Mesenchymal stem cell (in vitro differentiated cells and primary cell): ENCODE data around the gene TRAF2.

ENCODE experiments used
- DNase-seq: peaks from one replicate; pipeline ENCODE4 v3.0.0-alpha.2; 2013
- H2AFZ ChIP-seq: one replicate; pipeline ENCODE4 v1.6.1; 2013; ENCODE audit warnings: low read depth, mild to moderate bottlenecking, control low read depth, inconsistent platforms, low read length, moderate library complexity
- H2AK5ac ChIP-seq: 2 replicates; pipeline ENCODE4 v1.6.1; 2013; ENCODE audit warnings: low read length, moderate library complexity, mild to moderate bottlenecking, inconsistent platforms; ENCODE audit not compliant: severe bottlenecking
- H2BK120ac ChIP-seq: one replicate; pipeline ENCODE4 v1.6.1; 2013; ENCODE audit warnings: low read depth, mild to moderate bottlenecking, inconsistent platforms, low read length, moderate library complexity
- H2BK12ac ChIP-seq, 2 experiments: one replicate each; pipeline ENCODE4 v1.6.1; 2013; ENCODE audit warnings: inconsistent platforms in 2 of 2, low read length in 2 of 2, mild to moderate bottlenecking in 2 of 2, moderate library complexity in 2 of 2, control low read depth in 1 of 2
- H2BK15ac ChIP-seq: one replicate; pipeline ENCODE4 v1.6.1; 2013; ENCODE audit warnings: mild to moderate bottlenecking, low read depth, inconsistent platforms; ENCODE audit not compliant: poor library complexity, severe bottlenecking
- H2BK5ac ChIP-seq: 2 replicates; pipeline ENCODE4 v1.6.1; 2013; ENCODE audit warnings: low read depth, mild to moderate bottlenecking, low read length, control low read depth, inconsistent platforms; ENCODE audit not compliant: poor library complexity, severe bottlenecking
- H3K14ac ChIP-seq, 2 experiments: one replicate each; pipeline ENCODE4 v1.6.1; 2013; ENCODE audit warnings: inconsistent platforms in 2 of 2, low read length in 2 of 2, control low read depth in 1 of 2, mild to moderate bottlenecking in 1 of 2, moderate library complexity in 1 of 2
- H3K18ac ChIP-seq, 2 experiments: one replicate each; pipeline ENCODE4 v1.6.1; 2013; ENCODE audit warnings: inconsistent platforms in 2 of 2, low read length in 2 of 2, control low read depth in 1 of 2, low read depth in 1 of 2, mild to moderate bottlenecking in 1 of 2
- H3K23ac ChIP-seq, 2 experiments: one replicate each; pipeline ENCODE4 v1.6.1; 2013; ENCODE audit warnings: inconsistent platforms in 2 of 2, low read length in 2 of 2, mild to moderate bottlenecking in 2 of 2, moderate library complexity in 2 of 2, control low read depth in 1 of 2
- H3K27ac ChIP-seq: 2 replicates; pipeline ENCODE4 v1.5.1; 2013; ENCODE audit warnings: mild to moderate bottlenecking, moderate library complexity, low read length, control low read depth, inconsistent platforms; ENCODE audit not compliant: poor library complexity, severe bottlenecking
- H3K27me3 ChIP-seq, 2 experiments: 2 replicates each; pipeline versions ENCODE4 v1.6.1 to v1.7.0; 2013; ENCODE audit warnings: low read length in 2 of 2, mild to moderate bottlenecking in 2 of 2, moderate library complexity in 2 of 2, control low read depth in 1 of 2, inconsistent platforms in 1 of 2; ENCODE audit not compliant: control insufficient read depth in 1 of 2, insufficient read depth in 1 of 2
- H3K36me3 ChIP-seq, 2 experiments: 2 replicates each; pipeline versions ENCODE4 v1.6.1 to v1.7.0; 2013; ENCODE audit warnings: low read length in 2 of 2, control low read depth in 1 of 2, inconsistent platforms in 1 of 2, low read depth in 1 of 2, mild to moderate bottlenecking in 1 of 2; ENCODE audit not compliant: insufficient read depth in 2 of 2, control insufficient read depth in 1 of 2
- H3K4ac ChIP-seq, 2 experiments: one replicate each; pipeline ENCODE4 v1.6.1; 2013; ENCODE audit warnings: inconsistent platforms in 2 of 2, low read length in 2 of 2, mild to moderate bottlenecking in 2 of 2, moderate library complexity in 2 of 2, control low read depth in 1 of 2, low read depth in 1 of 2
- H3K4me1 ChIP-seq: 2 replicates; pipeline ENCODE4 v1.6.1; 2013; ENCODE audit warnings: low read depth, low read length, control low read depth; ENCODE audit not compliant: control insufficient read depth, insufficient read depth
- H3K4me2 ChIP-seq: 2 replicates; pipeline ENCODE4 v1.6.1; 2013; ENCODE audit warnings: low read length, mild to moderate bottlenecking, inconsistent platforms; ENCODE audit not compliant: poor library complexity, severe bottlenecking
- H3K4me3 ChIP-seq, 2 experiments: 2 replicates each; pipeline versions ENCODE4 v1.5.1 to v1.7.0; 2013; ENCODE audit warnings: low read length in 2 of 2, mild to moderate bottlenecking in 2 of 2, control low read depth in 1 of 2, low read depth in 1 of 2; ENCODE audit not compliant: insufficient read depth in 1 of 2
- H3K79me1 ChIP-seq: replicated peaks from 2 replicates; pipeline ENCODE4 v1.6.1; 2013; ENCODE audit warnings: mild to moderate bottlenecking, control low read depth, low read length, inconsistent platforms; ENCODE audit not compliant: poor library complexity, severe bottlenecking
- H3K9ac ChIP-seq: 2 replicates; pipeline ENCODE4 v1.7.0; 2013; ENCODE audit warnings: mild to moderate bottlenecking, low read length, moderate library complexity
- H3K9me3 ChIP-seq: 2 replicates; pipeline ENCODE4 v1.7.0; 2013; ENCODE audit warnings: mild to moderate bottlenecking, low read length; ENCODE audit not compliant: control insufficient read depth
- H4K8ac ChIP-seq: one replicate; pipeline ENCODE4 v1.6.1; 2013; ENCODE audit warnings: inconsistent platforms, mild to moderate bottlenecking, low read length, moderate library complexity
- H4K91ac ChIP-seq: one replicate; pipeline ENCODE4 v1.6.1; 2013; ENCODE audit warnings: mild to moderate bottlenecking, low read length, inconsistent platforms
- WGBS: methylation state at CpG from one replicate; pipeline ENCODE4 v1.1.7; 2013; ENCODE audit warnings: mixed read lengths; 5-methylcytosine and 5-hydroxymethylcytosine counted together

Gene TRAF2

DNA sequence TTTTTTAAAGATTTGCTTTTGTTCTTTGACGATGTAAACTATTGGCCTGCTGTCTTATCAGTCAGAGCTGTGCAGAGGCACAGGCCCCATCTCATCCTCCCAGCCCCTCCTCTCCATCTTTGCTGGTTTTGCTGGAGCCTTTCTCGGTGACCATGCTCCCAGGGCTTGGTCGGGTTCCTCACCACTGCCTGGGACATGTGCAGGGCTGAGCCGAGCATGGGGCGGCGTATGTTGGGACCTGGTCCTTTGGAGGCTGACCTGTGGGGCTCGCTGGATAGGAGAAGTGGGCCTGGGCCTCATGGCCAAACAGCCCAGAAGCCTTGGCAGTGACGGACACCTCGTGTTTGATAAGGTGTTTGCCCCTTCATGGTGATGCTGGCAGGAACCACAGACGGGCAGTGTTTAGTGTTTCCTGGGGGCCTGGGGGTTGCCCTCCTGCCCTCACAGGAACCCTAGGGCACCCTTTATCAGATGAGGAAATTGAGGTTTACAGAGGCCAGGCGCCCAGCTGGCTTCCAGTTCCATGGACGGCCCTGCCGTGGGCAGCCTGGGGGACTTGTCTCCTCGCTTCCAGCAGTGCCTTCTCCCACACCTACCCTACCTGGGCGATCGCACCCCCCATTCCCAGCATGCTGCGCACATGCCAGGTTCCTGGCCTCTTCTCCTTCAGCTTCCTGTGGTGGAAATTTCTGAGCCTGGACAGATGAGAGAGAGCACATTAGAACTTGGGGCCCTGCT, 27.6 kb downstream of the TRAF2 start:
- no peak overlapping the region for H2AFZ ChIP-seq
- no peaks in the 10 kb centered on the region for H3K9me3 ChIP-seq
- no peak overlapping the region for H2AK5ac ChIP-seq
- H3K23ac ChIP-seq: peak overlapping the region in 1 of 2 experiments; percentile 30
- no peak for DNase-seq
- H2BK15ac ChIP-seq: no peak overlapping the region
- H3K36me3 ChIP-seq: peaks cover 47 to 61% of the 10 kb centered on the region in 2 experiments
- WGBS: 94% methylated on average over 13 of the region's 17 CpGs
- H2BK12ac ChIP-seq: no peak overlapping the region
- H4K8ac ChIP-seq: no peak overlapping the region
- no peak overlapping the region for H2BK120ac ChIP-seq
- H3K4ac ChIP-seq: no peak overlapping the region
- H3K27ac ChIP-seq: no peak overlapping the region
- H3K4me1 ChIP-seq: peaks cover 1% of the 10 kb centered on the region
- peaks cover 46% of the 10 kb centered on the region for H3K79me1 ChIP-seq
- no peak overlapping the region for H3K4me3 ChIP-seq
- no peaks in the 10 kb centered on the region for H3K27me3 ChIP-seq
- no peak overlapping the region for H2BK5ac ChIP-seq
- H3K14ac ChIP-seq: no peak overlapping the region
- H3K18ac ChIP-seq: no peak overlapping the region
- H3K9ac ChIP-seq: no peak overlapping the region
- H4K91ac ChIP-seq: no peak overlapping the region
- no peak overlapping the region for H3K4me2 ChIP-seq

DNA sequence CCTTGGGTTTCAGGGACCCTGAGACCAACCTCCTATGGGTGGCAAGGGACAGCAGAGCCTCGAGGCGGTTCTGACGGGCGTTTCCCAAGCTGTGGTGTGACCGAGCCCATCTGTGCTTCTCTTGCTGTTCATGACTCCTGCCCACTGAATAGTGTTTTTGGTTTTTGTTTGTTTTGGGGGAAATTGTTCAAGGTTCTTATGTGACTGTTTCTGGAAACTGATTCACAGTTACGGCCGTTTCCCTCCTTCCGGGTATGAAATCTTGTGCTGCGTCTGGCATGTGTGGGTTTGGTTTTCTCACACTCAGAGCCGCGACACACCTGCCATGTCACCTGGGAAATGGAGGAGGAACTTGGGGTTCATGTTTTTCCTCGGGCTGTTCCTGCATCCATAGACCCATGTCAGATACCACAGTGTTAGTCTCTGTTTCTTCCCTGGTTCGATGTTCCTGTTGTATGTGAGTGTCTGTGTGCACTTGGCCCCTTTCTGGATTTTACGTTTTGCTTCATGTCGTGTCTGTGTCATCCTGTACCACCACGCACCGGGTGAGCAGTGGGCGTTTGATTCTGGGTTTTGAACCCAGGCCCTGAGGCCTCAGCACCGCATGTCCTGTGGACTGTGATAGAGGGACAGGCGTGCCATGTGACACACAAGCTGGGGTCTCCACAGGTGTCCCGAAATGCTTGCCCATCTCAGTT, 29.5 kb downstream of the TRAF2 start:
- Histone ChIP-seq H2BK12ac (no peak overlapping the region), H3K36me3 (peaks cover 47 to 55% of the 10 kb centered on the region in 2 experiments), H3K9me3 (no peaks in the 10 kb centered on the region), H3K4ac (no peak overlapping the region), H3K4me2 (no peak overlapping the region), H3K4me1 (peaks cover 1% of the 10 kb centered on the region), H4K8ac (no peak overlapping the region), H2BK15ac (no peak overlapping the region), H2BK5ac (no peak overlapping the region), H2BK120ac (no peak overlapping the region), H3K14ac (no peak overlapping the region), H3K27ac (no peak overlapping the region), H4K91ac (no peak overlapping the region), H3K9ac (no peak overlapping the region), H3K18ac (no peak overlapping the region), H3K27me3 (no peaks in the 10 kb centered on the region), H3K23ac (no peak overlapping the region), H2AFZ (no peak overlapping the region), H3K4me3 (no peak overlapping the region), H2AK5ac (no peak overlapping the region), H3K79me1 (peaks cover 39% of the 10 kb centered on the region)
- DNase-seq: no peak
- 92% methylated on average over 21 of the region's 21 CpGs for WGBS

DNA sequence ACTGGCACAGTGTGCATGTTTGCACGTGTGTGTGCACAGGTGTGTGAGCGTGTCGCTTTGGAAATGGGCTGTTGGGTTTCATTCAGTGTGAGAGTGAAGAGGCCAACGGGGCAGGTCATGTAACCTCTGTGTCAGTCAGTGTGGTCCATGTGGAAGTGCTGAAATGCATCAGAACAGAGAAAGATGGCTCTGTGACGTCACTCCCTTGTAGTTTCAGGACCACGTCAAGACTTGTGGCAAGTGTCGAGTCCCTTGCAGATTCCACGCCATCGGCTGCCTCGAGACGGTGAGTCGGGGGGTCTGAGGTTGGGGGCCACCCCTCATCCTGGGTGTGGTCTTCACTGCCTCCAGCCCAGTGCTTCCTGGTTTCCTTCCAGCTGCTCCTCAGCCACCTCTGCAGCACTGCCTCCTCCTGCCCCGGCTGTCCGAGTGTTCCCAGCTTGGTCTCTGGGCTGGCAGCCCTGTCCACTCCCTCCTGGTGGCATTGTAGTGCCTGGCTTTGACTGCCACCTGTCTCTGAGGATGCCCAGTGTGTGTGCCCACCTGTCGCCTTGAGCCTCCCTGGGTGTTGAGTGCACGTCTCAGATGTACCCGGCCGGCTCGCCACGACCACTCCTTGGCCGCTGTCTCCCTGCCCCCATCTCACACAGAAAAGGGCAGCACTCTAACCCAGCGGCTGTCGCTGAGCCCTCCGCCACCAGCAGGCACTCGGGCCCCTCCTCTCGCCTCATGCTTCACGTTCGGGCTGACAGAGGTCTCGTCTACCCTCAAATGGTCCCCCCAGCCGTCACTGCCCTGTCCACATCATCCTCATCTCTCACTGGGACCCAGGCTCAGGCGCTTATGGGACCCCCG, 30.2 kb downstream of the TRAF2 start:
- Histone ChIP-seq H3K9ac (no peak overlapping the region), H3K23ac (no peak overlapping the region), H4K8ac (peak overlapping the region; percentile 16), H2AFZ (no peak overlapping the region), H2BK12ac (no peak overlapping the region), H3K9me3 (no peaks in the 10 kb centered on the region), H3K18ac (no peak overlapping the region), H2BK5ac (no peak overlapping the region), H3K4me3 (no peak overlapping the region), H3K27ac (no peak overlapping the region), H2AK5ac (no peak overlapping the region), H3K14ac (no peak overlapping the region), H3K79me1 (peaks cover 39% of the 10 kb centered on the region), H3K4me1 (peaks cover 1% of the 10 kb centered on the region), H2BK120ac (no peak overlapping the region), H3K4ac (no peak overlapping the region), H3K27me3 (no peaks in the 10 kb centered on the region), H3K36me3 (peaks cover 52 to 60% of the 10 kb centered on the region in 2 experiments), H3K4me2 (no peak overlapping the region), H4K91ac (peak overlapping the region; percentile 28), H2BK15ac (no peak overlapping the region)
- no peak for DNase-seq
- 98% methylated on average over 32 of the region's 32 CpGs for WGBS

DNA sequence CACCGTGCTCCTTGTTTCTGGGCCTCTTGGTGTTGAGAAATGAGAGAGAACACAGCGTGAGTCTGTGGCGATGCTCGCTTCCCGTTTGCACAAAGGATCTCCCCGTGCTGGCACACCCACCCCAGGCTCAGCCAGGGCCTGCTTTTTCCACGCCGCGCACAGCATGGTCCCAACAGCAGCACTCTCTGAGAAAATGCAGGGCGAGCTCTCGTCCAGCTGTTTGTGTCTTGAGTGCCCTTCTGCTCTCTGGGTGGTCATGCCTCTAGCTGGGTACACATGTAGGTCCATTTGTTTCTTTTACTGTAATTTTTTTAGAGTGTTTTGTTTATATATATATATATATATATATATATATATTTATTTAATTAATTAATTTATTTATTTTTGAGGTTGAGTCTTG, 31.6 kb downstream of the TRAF2 start:
- Histone ChIP-seq H3K36me3 (peaks cover 52 to 73% of the 10 kb centered on the region in 2 experiments), H3K4ac (no peak overlapping the region), H4K91ac (no peak overlapping the region), H3K14ac (no peak overlapping the region), H2BK12ac (no peak overlapping the region), H3K9ac (no peak overlapping the region), H2BK120ac (no peak overlapping the region), H3K9me3 (no peaks in the 10 kb centered on the region), H3K27ac (no peak overlapping the region), H3K27me3 (no peaks in the 10 kb centered on the region), H2AFZ (no peak overlapping the region), H2BK15ac (no peak overlapping the region), H3K4me2 (no peak overlapping the region), H3K23ac (no peak overlapping the region), H4K8ac (no peak overlapping the region), H2BK5ac (no peak overlapping the region), H3K79me1 (peaks cover 45% of the 10 kb centered on the region), H3K4me3 (no peak overlapping the region), H3K4me1 (peaks cover 4% of the 10 kb centered on the region), H2AK5ac (no peak overlapping the region), H3K18ac (no peak overlapping the region)
- WGBS: 98% methylated on average over 10 of the region's 11 CpGs
- DNase-seq: no peak
